NB4 (cell line): ENCODE measurements around the gene ATP5ME.
"Not testable (repeated sequence)": the region's sequence is repeated elsewhere in the genome, so short reads cannot be mapped to it uniquely, and the experiment has no call there.

ENCODE experiments used
- DNase-seq: peaks from one replicate; pipeline ENCODE4 v3.0.0; 2010; ENCODE audit warnings: low read depth
- H3K4me3 ChIP-seq: one replicate; pipeline ENCODE4 v1.5.1; 2011; ENCODE audit warnings: mild to moderate bottlenecking, low read depth, low read length, moderate library complexity
- CTCF ChIP-seq: IDR thresholded peaks from one replicate; pipeline ENCODE4 v1.5.1; 2012; ENCODE audit warnings: low read depth, low read length
- MAX ChIP-seq: IDR thresholded peaks from 2 replicates; pipeline ENCODE4 v1.6.1; 2011; ENCODE audit warnings: low read depth, low read length
- MYC ChIP-seq: IDR thresholded peaks from 2 replicates; pipeline ENCODE4 v1.6.1; 2011; ENCODE audit warnings: low read depth, low read length
- POLR2A ChIP-seq: IDR thresholded peaks from 2 replicates; pipeline ENCODE4 v1.6.1; 2011; ENCODE audit warnings: mild to moderate bottlenecking; ENCODE audit not compliant: insufficient read length; ENCODE audit errors: extremely low read depth

ATP5ME gene

DNA sequence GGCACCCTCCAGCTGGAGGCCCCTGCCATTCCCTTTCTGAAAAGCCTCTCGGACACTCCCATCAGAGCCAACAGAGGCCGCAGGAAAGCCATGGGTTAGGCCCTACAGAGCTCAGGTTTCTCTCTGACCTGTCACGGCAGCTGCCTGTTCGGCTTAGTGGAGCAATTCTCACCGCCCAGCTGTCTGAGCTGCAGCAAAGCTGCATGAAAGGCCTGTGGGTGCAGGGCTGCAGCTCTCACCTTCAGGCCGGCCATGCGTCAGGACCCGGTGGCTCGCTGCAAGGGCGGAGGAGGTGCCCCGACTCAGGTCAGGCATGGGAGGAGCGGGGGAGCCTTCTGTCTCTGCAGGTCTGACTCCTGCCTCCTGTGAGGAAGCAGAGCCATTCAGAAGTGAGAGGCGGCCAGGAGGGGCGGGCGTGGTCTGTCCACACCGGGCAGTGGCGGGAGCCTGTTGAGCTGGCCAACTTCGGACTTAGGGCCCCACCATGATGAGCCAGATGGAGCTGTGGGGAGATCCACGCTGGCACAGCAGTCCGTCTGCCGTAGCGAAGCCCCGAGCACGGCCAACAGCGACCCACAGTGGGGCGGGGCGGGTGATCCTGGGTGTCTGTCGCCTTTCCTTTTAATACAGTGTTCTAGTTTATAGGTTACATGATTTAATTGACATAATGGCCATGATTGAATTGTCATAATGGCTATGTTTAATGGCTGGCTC lies 25.3 kb downstream of the ATP5ME start:
- no peak for TF ChIP-seq MAX
- TF ChIP-seq POLR2A, result no peak
- no peak for TF ChIP-seq CTCF
- no peak for TF ChIP-seq MYC
- no peak overlapping the region for H3K4me3 ChIP-seq
- DNase-seq, result no peak

GRCh38 chr4:647481-647880 lies 26.6 kb downstream of the ATP5ME start:
- no peak for DNase-seq
- no peak for TF ChIP-seq MAX
- no peak for TF ChIP-seq POLR2A
- no peak for TF ChIP-seq CTCF
- no peak for TF ChIP-seq MYC
- no peak overlapping the region for H3K4me3 ChIP-seq

- no peak overlapping the region for H3K4me3 ChIP-seq
- TF ChIP-seq MYC (no peak), CTCF (no peak), POLR2A (no peak), MAX (no peak)
- DNase-seq, result no peak
Observed at GRCh38 chr4:646460-646859, 27.6 kb downstream of the ATP5ME start.

DNA sequence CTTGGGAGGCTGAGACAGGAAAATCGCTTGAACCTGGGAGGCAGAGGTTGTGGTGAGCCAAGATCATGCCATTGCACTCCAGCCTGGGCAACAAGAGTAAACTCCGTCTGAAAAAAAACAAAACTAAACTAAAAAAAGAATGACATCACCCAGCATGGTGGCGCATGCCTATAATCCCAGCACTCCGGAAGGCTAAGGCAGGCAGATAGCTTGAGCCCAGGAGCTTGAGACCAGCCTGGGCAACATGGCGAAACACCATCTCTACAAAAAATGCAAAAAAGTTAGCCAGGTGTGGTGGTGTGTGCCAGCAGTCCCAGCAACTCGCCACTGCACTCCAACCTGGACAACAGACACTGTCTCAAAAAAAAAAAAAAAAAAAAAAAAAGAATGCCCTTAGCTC lies 31.7 kb downstream of the ATP5ME start:
- not testable (repeated sequence) for H3K4me3 ChIP-seq, DNase-seq

GRCh38 chr4:637536-638280 lies 36.4 kb downstream of the ATP5ME start:
- H3K4me3 ChIP-seq, result no peak overlapping the region
- DNase-seq, result no peak
- no peak for TF ChIP-seq CTCF
- no peak for TF ChIP-seq MAX
- TF ChIP-seq MYC, result no peak
- TF ChIP-seq POLR2A, result no peak

DNA sequence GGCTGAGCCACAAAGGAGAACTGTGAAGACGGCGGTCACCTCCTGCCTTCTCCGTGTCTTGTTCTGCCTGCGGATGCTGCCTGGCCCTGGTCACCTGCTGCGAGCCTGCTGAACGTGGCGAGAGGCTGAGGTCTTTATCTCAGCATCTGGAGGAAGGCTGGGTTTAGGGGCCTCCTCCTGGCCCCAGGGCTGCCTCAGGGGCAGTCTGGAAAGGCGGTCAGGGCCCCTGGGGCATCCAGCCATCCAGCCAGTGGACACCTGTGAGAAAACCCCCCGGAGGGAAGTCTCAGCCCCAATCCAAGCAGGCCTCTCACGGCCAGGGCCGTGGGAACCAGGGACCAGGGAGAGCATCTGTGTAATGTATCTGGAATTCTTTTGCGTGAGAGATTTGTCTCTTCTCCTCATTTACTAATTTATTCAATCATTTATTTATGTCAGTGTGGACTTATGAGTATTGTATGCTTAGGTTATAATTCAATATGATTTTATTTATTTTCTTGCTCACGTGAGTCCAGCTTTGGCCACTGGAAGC lies 37.4 kb downstream of the ATP5ME start:
- TF ChIP-seq CTCF (no peak), MAX (no peak), MYC (no peak)
- DNase-seq, result no peak

More for the DNA sequence above, 37.4 kb downstream of the ATP5ME start:
- H3K4me3 ChIP-seq, result no peak overlapping the region
